Measurements from ENCODE around the gene CTNNA3. TPM values are rescaled to one million over a fixed set of nuclear protein-coding genes. Genes with fewer than 3 reads are reported as not detected.

Gene CTNNA3
- total RNA-seq, 1 donor: not detected

DNA sequence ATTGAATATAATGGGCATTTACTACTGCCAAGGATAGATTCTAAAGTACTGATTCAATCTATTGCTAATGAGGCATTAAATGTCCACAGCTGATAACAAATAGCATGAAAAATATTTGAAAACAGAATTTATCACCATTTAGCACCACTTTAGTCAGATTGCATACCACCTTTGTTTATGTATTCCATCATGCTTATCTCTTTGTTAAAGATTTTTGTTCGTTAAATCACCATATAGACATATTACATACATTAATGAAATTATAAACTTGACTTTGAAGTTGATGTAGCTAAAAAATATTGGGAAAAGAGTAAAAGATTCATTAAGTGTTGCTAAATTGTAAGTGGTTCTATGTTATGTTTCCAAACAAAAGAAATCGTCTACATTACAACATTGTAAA, 1022.9 kb downstream of the CTNNA3 start:
- TF ChIP-seq, protein P1, sequence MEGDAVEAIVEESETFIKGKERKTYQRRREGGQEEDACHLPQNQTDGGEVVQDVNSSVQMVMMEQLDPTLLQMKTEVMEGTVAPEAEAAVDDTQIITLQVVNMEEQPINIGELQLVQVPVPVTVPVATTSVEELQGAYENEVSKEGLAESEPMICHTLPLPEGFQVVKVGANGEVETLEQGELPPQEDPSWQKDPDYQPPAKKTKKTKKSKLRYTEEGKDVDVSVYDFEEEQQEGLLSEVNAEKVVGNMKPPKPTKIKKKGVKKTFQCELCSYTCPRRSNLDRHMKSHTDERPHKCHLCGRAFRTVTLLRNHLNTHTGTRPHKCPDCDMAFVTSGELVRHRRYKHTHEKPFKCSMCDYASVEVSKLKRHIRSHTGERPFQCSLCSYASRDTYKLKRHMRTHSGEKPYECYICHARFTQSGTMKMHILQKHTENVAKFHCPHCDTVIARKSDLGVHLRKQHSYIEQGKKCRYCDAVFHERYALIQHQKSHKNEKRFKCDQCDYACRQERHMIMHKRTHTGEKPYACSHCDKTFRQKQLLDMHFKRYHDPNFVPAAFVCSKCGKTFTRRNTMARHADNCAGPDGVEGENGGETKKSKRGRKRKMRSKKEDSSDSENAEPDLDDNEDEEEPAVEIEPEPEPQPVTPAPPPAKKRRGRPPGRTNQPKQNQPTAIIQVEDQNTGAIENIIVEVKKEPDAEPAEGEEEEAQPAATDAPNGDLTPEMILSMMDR (IDR thresholded peaks at IDR 0.05; ENCODE audit: extremely low read depth, low read depth, low read length): no peak
- Histone ChIP-seq H3K27me3 (ENCODE audit: insufficient read depth, low read length) (no peaks in the 10 kb centered on the region), H4K20me1 (ENCODE audit: insufficient read depth, low read length) (no peaks in the 10 kb centered on the region), H3K27ac (ENCODE audit: low read depth, low read length) (no peak overlapping the region), H2AFZ (ENCODE audit: low read length) (no peak overlapping the region), H3K4me2 (ENCODE audit: insufficient read depth, low read length) (no peak overlapping the region), H3K36me3 (ENCODE audit: insufficient read depth, low read length) (no peaks in the 10 kb centered on the region), H3K9me3 (ENCODE audit: low read depth, low read length) (no peaks in the 10 kb centered on the region), H3K4me1 (ENCODE audit: insufficient read depth, low read length) (no peaks in the 10 kb centered on the region), H3K4me3 (ENCODE audit: insufficient read depth, low read length) (no peak overlapping the region), H3K79me2 (ENCODE audit: insufficient read depth, low read length) (no peaks in the 10 kb centered on the region)
- DNase-seq (ENCODE audit: insufficient read length, low spot score, missing footprints): no peak

GRCh38 chr10:66671562-66671961, 1024.4 kb downstream of the CTNNA3 start:
- Histone ChIP-seq H3K4me1 (ENCODE audit: insufficient read depth, low read length) (no peaks in the 10 kb centered on the region), H3K4me2 (ENCODE audit: insufficient read depth, low read length) (no peak overlapping the region), H3K79me2 (ENCODE audit: insufficient read depth, low read length) (no peaks in the 10 kb centered on the region), H4K20me1 (ENCODE audit: insufficient read depth, low read length) (no peaks in the 10 kb centered on the region), H3K27me3 (ENCODE audit: insufficient read depth, low read length) (no peaks in the 10 kb centered on the region), H3K9me3 (ENCODE audit: low read depth, low read length) (no peaks in the 10 kb centered on the region), H3K36me3 (ENCODE audit: insufficient read depth, low read length) (no peaks in the 10 kb centered on the region), H2AFZ (ENCODE audit: low read length) (no peak overlapping the region), H3K4me3 (ENCODE audit: insufficient read depth, low read length) (no peak overlapping the region), H3K27ac (ENCODE audit: low read depth, low read length) (no peak overlapping the region)
- TF ChIP-seq, protein P1 (IDR thresholded peaks at IDR 0.05; ENCODE audit: extremely low read depth, low read depth, low read length): no peak
- DNase-seq (ENCODE audit: insufficient read length, low spot score, missing footprints): no peak

DNA sequence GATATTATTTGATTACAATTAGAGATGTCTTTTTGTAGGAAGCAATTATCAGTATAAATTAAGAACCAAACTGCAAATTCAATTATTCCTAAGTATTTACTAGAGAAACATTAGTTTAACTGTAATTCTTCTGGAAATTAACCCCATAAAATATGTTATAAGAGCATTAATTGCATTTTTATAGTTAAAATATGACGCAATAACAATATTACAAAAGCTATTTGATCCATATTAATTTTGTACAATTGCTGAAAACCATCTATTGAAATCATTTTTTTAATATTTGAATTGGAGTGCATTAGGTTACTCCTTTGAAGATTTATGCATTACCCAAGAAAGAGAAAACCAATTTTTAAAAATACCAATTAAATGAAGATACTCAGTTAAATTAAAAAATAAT, 1024.9 kb downstream of the CTNNA3 start:
- no peaks in the 10 kb centered on the region for H3K79me2 ChIP-seq (ENCODE audit: insufficient read depth, low read length)
- H3K36me3 ChIP-seq (ENCODE audit: insufficient read depth, low read length): no peaks in the 10 kb centered on the region
- no peak for DNase-seq (ENCODE audit: insufficient read length, low spot score, missing footprints)
- no peak overlapping the region for H3K27ac ChIP-seq (ENCODE audit: low read depth, low read length)
- TF ChIP-seq, protein P1 (IDR thresholded peaks at IDR 0.05; ENCODE audit: extremely low read depth, low read depth, low read length): no peak
- no peaks in the 10 kb centered on the region for H3K27me3 ChIP-seq (ENCODE audit: insufficient read depth, low read length)
- no peak overlapping the region for H3K4me2 ChIP-seq (ENCODE audit: insufficient read depth, low read length)
- no peaks in the 10 kb centered on the region for H4K20me1 ChIP-seq (ENCODE audit: insufficient read depth, low read length)
- no peaks in the 10 kb centered on the region for H3K4me1 ChIP-seq (ENCODE audit: insufficient read depth, low read length)
- H3K4me3 ChIP-seq (ENCODE audit: insufficient read depth, low read length): no peak overlapping the region
- no peaks in the 10 kb centered on the region for H3K9me3 ChIP-seq (ENCODE audit: low read depth, low read length)
- no peak overlapping the region for H2AFZ ChIP-seq (ENCODE audit: low read length)

- H3K36me3 ChIP-seq (ENCODE audit: insufficient read depth, low read length): no peaks in the 10 kb centered on the region
- H3K27me3 ChIP-seq (ENCODE audit: insufficient read depth, low read length): no peaks in the 10 kb centered on the region
- H4K20me1 ChIP-seq (ENCODE audit: insufficient read depth, low read length): no peaks in the 10 kb centered on the region
- H3K9me3 ChIP-seq (ENCODE audit: low read depth, low read length): no peaks in the 10 kb centered on the region
- H3K79me2 ChIP-seq (ENCODE audit: insufficient read depth, low read length): no peaks in the 10 kb centered on the region
- no peaks in the 10 kb centered on the region for H3K4me1 ChIP-seq (ENCODE audit: insufficient read depth, low read length)
- TF ChIP-seq, protein P1 (IDR thresholded peaks at IDR 0.05; ENCODE audit: extremely low read depth, low read depth, low read length): no peak
- no peak overlapping the region for H3K4me3 ChIP-seq (ENCODE audit: insufficient read depth, low read length)
- H2AFZ ChIP-seq (ENCODE audit: low read length): no peak overlapping the region
- no peak overlapping the region for H3K4me2 ChIP-seq (ENCODE audit: insufficient read depth, low read length)
- H3K27ac ChIP-seq (ENCODE audit: low read depth, low read length): no peak overlapping the region
- no peak for DNase-seq (ENCODE audit: insufficient read length, low spot score, missing footprints)
These were observed 1039.5 kb downstream of the CTNNA3 start for GRCh38 chr10:66656499-66656898.

All from osteoblast (primary cell).